ENCODE data around the gene RIN1. TPM values are rescaled to one million over a fixed set of nuclear protein-coding genes. Genes with fewer than 3 reads are reported as not detected.

RIN1 gene
- total and polyA plus RNA-seq, 10 donors = 2.3 to 10.9 (median 7.6) TPM

GRCh38 chr11:66288671-66289547, 47.3 kb downstream of the RIN1 start, which contains the start of gene YIF1A:
Gene YIF1A, minus strand, starts transcription at chr11:66289143. Its CDS starts 158 bp downstream, at chr11:66288985.
- intact Hi-C loops (cut with DNase I; ENCODE audit: low total_unique reads) = no loop called here
- Histone ChIP-seq H3K9me3 (no peaks in the 10 kb centered on the region), H3K36me3 (peaks cover 0 to 23% (median 6%) of the 10 kb centered on the region in 6 donors), H3K4me3 (peak within 1 kb of the TSS; percentile 68 to 96 (median 86)), H3K4me1 (peaks cover 18 to 70% (median 42%) of the 10 kb centered on the region in 6 donors), H3K27me3 (replicated peaks in 1 of 7) (peaks cover 0 to 39% (median 27%) of the 10 kb centered on the region in 7 donors), H3K27ac (peak within 1 kb of the TSS; percentile 93 to 96 (median 95))
- DNase-seq = peak; percentile 99
- TF ChIP-seq POLR2AphosphoS5 (IDR thresholded peaks at IDR 0.05) = peak; percentile 97 to 98 (median 98)
- TF ChIP-seq CTCF (IDR thresholded peaks at IDR 0.05 in 8 of 11, conservative IDR thresholded peaks at IDR 0.05 in 3 of 11) = peak in 5 of 11 experiments; percentile 9 to 51 (median 32)
- peak in 2 of 3 donors; percentile 60 to 83 for TF ChIP-seq POLR2A (IDR thresholded peaks at IDR 0.05)
- WGBS, 5 donors = 0 to 1% (median 0%) methylated on average over 24 to 87 of the region's 87 CpGs

- Histone ChIP-seq H3K27ac (peak overlapping the region in 7 of 8 donors; percentile 93 to 96 (median 95)), H3K27me3 (replicated peaks in 1 of 7) (peaks cover 0 to 31% (median 22%) of the 10 kb centered on the region in 7 donors), H3K4me3 (peak overlapping the region; percentile 68 to 96 (median 86)), H3K36me3 (peaks cover 0 to 27% (median 6%) of the 10 kb centered on the region in 6 donors), H3K9me3 (no peaks in the 10 kb centered on the region), H3K4me1 (peaks cover 18 to 78% (median 44%) of the 10 kb centered on the region in 6 donors)
- WGBS, 5 donors = 40 to 55% (median 45%) methylated on average over 16 to 20 of the region's 20 CpGs
- intact Hi-C loops (cut with DNase I; ENCODE audit: low total_unique reads) = no loop called here
- TF ChIP-seq CTCF (IDR thresholded peaks at IDR 0.05 in 8 of 11, conservative IDR thresholded peaks at IDR 0.05 in 3 of 11) = no peak
- no peak for TF ChIP-seq POLR2A (IDR thresholded peaks at IDR 0.05)
- TF ChIP-seq POLR2AphosphoS5 (IDR thresholded peaks at IDR 0.05) = peak in 1 of 3 donors; percentile 7
- DNase-seq = no peak
Measured at GRCh38 chr11:66287889-66288670, 48.2 kb downstream of the RIN1 start.

GRCh38 chr11:66287211-66287888, 48.9 kb downstream of the RIN1 start:
- intact Hi-C loops (cut with DNase I; ENCODE audit: low total_unique reads) = no loop called here
- no peaks in the 10 kb centered on the region for H3K9me3 ChIP-seq
- DNase-seq = no peak
- H3K4me3 ChIP-seq = peak overlapping the region in 2 of 8 donors; percentile 85 to 88
- H3K36me3 ChIP-seq = peaks cover 0 to 27% (median 6%) of the 10 kb centered on the region in 6 donors
- H3K4me1 ChIP-seq = peaks cover 18 to 81% (median 50%) of the 10 kb centered on the region in 6 donors
- no peak overlapping the region for H3K27ac ChIP-seq
- WGBS, 5 donors = 53 to 76% (median 60%) methylated on average over 10 of the region's 10 CpGs
- TF ChIP-seq CTCF (IDR thresholded peaks at IDR 0.05 in 8 of 11, conservative IDR thresholded peaks at IDR 0.05 in 3 of 11) (no peak), POLR2A (IDR thresholded peaks at IDR 0.05) (no peak), POLR2AphosphoS5 (IDR thresholded peaks at IDR 0.05) (no peak)
- peaks cover 0 to 24% (median 14%) of the 10 kb centered on the region in 7 donors for H3K27me3 ChIP-seq (replicated peaks in 1 of 7)
